Activated T-helper 17 cell treated with anti-CD3 and anti-CD28 coated beads, Interleukin-2, amount 50 U/mL, for 72 hours (primary cell): ENCODE data around the gene FNBP1L. TPM values are rescaled to one million over a fixed set of nuclear protein-coding genes. Genes with fewer than 3 reads are reported as not detected.

Experiments
- ATAC-seq: fragments of 150-1000 bp; cut with Tn5 transposase; replicated peaks from 2 replicates; pipeline ENCODE4 v1.10.0; 2021; ENCODE audit warnings: mild to moderate bottlenecking, moderate library complexity
- H3K27ac Mint-ChIP-seq: one replicate; pipeline ENCODE4 v1.8.0; 2022; ENCODE audit warnings: mixed read lengths
- H3K27me3 Mint-ChIP-seq: one replicate; pipeline ENCODE4 v1.8.0; 2022; ENCODE audit warnings: mixed read lengths
- H3K36me3 Mint-ChIP-seq: one replicate; pipeline ENCODE4 v1.8.0; 2022; ENCODE audit warnings: low read depth, mild to moderate bottlenecking, mixed read lengths
- H3K4me1 Mint-ChIP-seq: one replicate; pipeline ENCODE4 v1.8.0; 2022; ENCODE audit warnings: mixed read lengths
- H3K4me3 Mint-ChIP-seq: one replicate; pipeline ENCODE4 v1.8.0; 2022; ENCODE audit warnings: mild to moderate bottlenecking, mixed read lengths
- H3K9me3 Mint-ChIP-seq: one replicate; pipeline ENCODE4 v1.8.0; 2022; ENCODE audit warnings: mixed read lengths
- total RNA-seq, 2 donors: library from RNA; stranded (reverse); gene quantifications; one replicate each; pipeline ENCODE4 v1.2.3, GENCODE V29; 2022

FNBP1L gene
- total RNA-seq, 2 donors from 2014 or later: 1.8 to 2.2 TPM

GRCh38 chr1:93598861-93599439 lies 151.0 kb downstream of the FNBP1L start:
- H3K36me3 Mint-ChIP-seq: no peaks in the 10 kb centered on the region
- no peaks in the 10 kb centered on the region for H3K9me3 Mint-ChIP-seq
- H3K4me1 Mint-ChIP-seq: no peaks in the 10 kb centered on the region
- H3K27me3 Mint-ChIP-seq: no peaks in the 10 kb centered on the region
- ATAC-seq: no peak
- no peak overlapping the region for H3K4me3 Mint-ChIP-seq
- H3K27ac Mint-ChIP-seq: no peak overlapping the region

GRCh38 chr1:93599479-93599878 lies 151.6 kb downstream of the FNBP1L start:
- Mint-ChIP-seq H3K9me3 (no peaks in the 10 kb centered on the region), H3K4me3 (no peak overlapping the region), H3K27ac (no peak overlapping the region), H3K27me3 (peaks cover 2% of the 10 kb centered on the region), H3K36me3 (no peaks in the 10 kb centered on the region), H3K4me1 (no peaks in the 10 kb centered on the region)
- ATAC-seq: no peak

DNA sequence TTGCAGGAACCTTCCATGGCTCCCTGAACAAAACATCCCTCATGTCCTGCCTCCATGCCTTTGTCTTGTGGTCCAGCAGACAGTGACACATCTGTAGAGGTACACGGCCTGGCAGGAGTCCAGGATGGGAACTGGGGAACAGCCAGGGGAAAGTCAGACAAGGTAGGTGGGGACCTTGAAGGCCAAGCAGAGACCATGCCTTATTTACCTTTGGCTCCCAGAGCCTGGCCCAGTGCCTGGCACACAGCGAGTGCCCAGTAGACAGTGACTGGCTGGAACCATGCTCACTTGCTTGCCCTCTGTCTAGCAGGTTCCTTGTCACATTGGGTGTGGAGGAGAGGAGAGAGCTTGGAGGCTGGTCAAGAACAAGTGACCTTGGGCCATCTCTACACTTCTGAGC lies 152.7 kb downstream of the FNBP1L start:
- Mint-ChIP-seq H3K4me1 (peaks cover 6% of the 10 kb centered on the region), H3K36me3 (no peaks in the 10 kb centered on the region), H3K27ac (no peak overlapping the region), H3K9me3 (no peaks in the 10 kb centered on the region), H3K4me3 (no peak overlapping the region), H3K27me3 (peaks cover 12% of the 10 kb centered on the region)
- ATAC-seq: no peak

- H3K4me1 Mint-ChIP-seq: peaks cover 16% of the 10 kb centered on the region
- H3K4me3 Mint-ChIP-seq: no peak overlapping the region
- H3K9me3 Mint-ChIP-seq: no peaks in the 10 kb centered on the region
- H3K36me3 Mint-ChIP-seq: no peaks in the 10 kb centered on the region
- no peak overlapping the region for H3K27ac Mint-ChIP-seq
- ATAC-seq: no peak
- peaks cover 16% of the 10 kb centered on the region for H3K27me3 Mint-ChIP-seq
These were observed 153.8 kb downstream of the FNBP1L start for GRCh38 chr1:93601686-93602085.

DNA sequence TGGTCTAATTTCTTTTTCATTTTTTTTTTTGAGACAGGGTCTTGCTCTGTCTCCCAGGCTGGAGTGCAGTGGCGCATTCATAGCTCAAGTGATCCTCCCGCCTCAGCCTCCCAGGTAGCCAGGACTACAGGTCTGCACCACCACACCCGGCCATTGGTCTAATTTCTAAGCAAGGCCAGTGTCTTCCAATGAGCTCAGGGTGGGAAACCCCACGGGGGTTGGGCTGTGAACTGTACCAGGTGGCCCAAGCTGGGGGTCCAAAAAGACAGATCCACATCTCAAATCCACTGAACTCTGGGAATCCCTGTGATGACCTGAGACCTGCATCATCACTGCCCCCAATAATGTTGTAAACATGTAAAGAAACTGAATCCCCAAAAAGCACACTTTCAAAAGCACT lies 154.2 kb downstream of the FNBP1L start:
- Mint-ChIP-seq H3K4me3 (no peak overlapping the region), H3K27me3 (peaks cover 16% of the 10 kb centered on the region), H3K9me3 (no peaks in the 10 kb centered on the region), H3K4me1 (peaks cover 21% of the 10 kb centered on the region), H3K27ac (no peak overlapping the region), H3K36me3 (no peaks in the 10 kb centered on the region)
- ATAC-seq: no peak

- Mint-ChIP-seq H3K27ac (no peak overlapping the region), H3K9me3 (no peaks in the 10 kb centered on the region), H3K27me3 (peaks cover 16% of the 10 kb centered on the region), H3K36me3 (no peaks in the 10 kb centered on the region), H3K4me1 (peaks cover 31% of the 10 kb centered on the region), H3K4me3 (no peak overlapping the region)
- no peak for ATAC-seq
These were observed 155.2 kb downstream of the FNBP1L start for GRCh38 chr1:93603106-93603505.

DNA sequence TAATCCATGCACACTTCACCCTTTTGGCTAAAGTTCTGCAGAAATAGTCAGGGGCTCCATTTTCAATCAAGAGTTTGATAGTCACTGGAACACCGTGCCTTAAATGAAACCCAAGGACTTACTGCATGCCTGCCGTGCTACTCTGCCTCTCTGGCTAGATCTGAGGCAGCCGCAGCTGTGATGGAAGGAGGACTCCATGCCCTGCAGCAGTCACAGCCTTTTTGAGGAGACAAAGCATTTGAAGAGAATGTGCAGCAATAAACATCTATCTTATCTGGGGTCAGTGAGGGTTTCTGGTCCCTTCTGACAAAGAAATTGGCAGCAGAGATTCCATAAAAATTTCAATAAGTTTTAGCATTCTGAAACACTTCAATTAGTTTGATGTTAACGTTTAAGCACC lies 155.7 kb downstream of the FNBP1L start:
- no peak overlapping the region for H3K27ac Mint-ChIP-seq
- H3K27me3 Mint-ChIP-seq: peaks cover 16% of the 10 kb centered on the region
- no peak for ATAC-seq
- H3K9me3 Mint-ChIP-seq: no peaks in the 10 kb centered on the region
- H3K36me3 Mint-ChIP-seq: no peaks in the 10 kb centered on the region
- H3K4me1 Mint-ChIP-seq: peaks cover 36% of the 10 kb centered on the region
- H3K4me3 Mint-ChIP-seq: no peak overlapping the region

Other genes starting within 250 kb of the FNBP1L start
- 10 to 100 TPM; 56.7 to 87.0 TPM for gene DR1, start 102.2 kb upstream of the FNBP1L start, total RNA-seq
- 1 to 10 TPM; 1.3 to 1.9 TPM for gene BCAR3, start 233.7 kb downstream of the FNBP1L start, total RNA-seq